OCI-LY3 (cell line): ENCODE data around the gene UBR7.
A peak's percentile ranks its signal among the peaks of the same experiment; 100 is the strongest.

Experiments
- H2AFZ ChIP-seq: fragments of 200-600, 300-600 bp; shearing (Covaris generic); 2 replicates; pipeline ENCODE4 v1.6.0; 2014; ENCODE audit warnings: antibody characterized with exemption, low read depth, low read length
- H3K27ac ChIP-seq: fragments of 200-600, 300-600 bp; sonication (generic); 2 replicates; pipeline ENCODE4 v1.5.1; 2014; ENCODE audit warnings: mild to moderate bottlenecking, low read length, moderate library complexity, mixed read lengths
- H3K27me3 ChIP-seq: fragments of 200-600, 300-600 bp; sonication (generic); 2 replicates; pipeline ENCODE4 v1.6.1; 2014; ENCODE audit warnings: low read depth, low read length, mixed read lengths
- H3K36me3 ChIP-seq: fragments of 200-600, 300-600 bp; sonication (generic); replicated peaks from 2 replicates; pipeline ENCODE3; 2014; ENCODE audit warnings: low read depth, low read length, mixed read lengths
- H3K4me1 ChIP-seq: fragments of 300-600, 200-600 bp; sonication (generic); 2 replicates; pipeline ENCODE4 v1.6.1; 2014; ENCODE audit warnings: low read length, mixed read lengths
- H3K4me2 ChIP-seq: fragments of 200-600, 300-600 bp; sonication (generic); 2 replicates; pipeline ENCODE4 v1.6.1; 2014; ENCODE audit warnings: low read length, mixed read lengths
- H3K4me3 ChIP-seq: fragments of 300-600, 200-600 bp; sonication (generic); 2 replicates; pipeline ENCODE4 v1.5.1; 2014; ENCODE audit warnings: antibody characterized with exemption, mild to moderate bottlenecking, low read length, moderate library complexity
- H3K79me2 ChIP-seq: fragments of 300-600, 200-600 bp; shearing (Covaris generic); 2 replicates; pipeline ENCODE4 v1.6.1; 2014; ENCODE audit warnings: mild to moderate bottlenecking, low read length, mixed read lengths
- H3K9ac ChIP-seq: fragments of 300-600, 200-600 bp; shearing (Covaris generic); 2 replicates; pipeline ENCODE4 v1.6.0; 2014; ENCODE audit warnings: mild to moderate bottlenecking, low read length, moderate library complexity
- H3K9me3 ChIP-seq: fragments of 200-600, 300-600 bp; shearing (Covaris generic); 2 replicates; pipeline ENCODE4 v1.6.1; 2014; ENCODE audit warnings: low read length, mixed read lengths; ENCODE audit not compliant: insufficient read depth
- H4K20me1 ChIP-seq: fragments of 200-600, 300-600 bp; sonication (generic); 2 replicates; pipeline ENCODE4 v1.6.1; 2016; ENCODE audit warnings: low read length, mixed read lengths; ENCODE audit not compliant: insufficient read depth
- CTCF ChIP-seq: fragments of 200-600, 300-600 bp; sonication (generic); IDR thresholded peaks from 2 replicates; pipeline ENCODE4 v1.5.1; 2014; ENCODE audit warnings: antibody characterized with exemption, low read length, low read depth
- EZH2phosphoT487 ChIP-seq: fragments of 200-600 bp; shearing (Covaris generic); IDR thresholded peaks from 2 replicates; pipeline ENCODE4 v1.6.1; 2018; ENCODE audit warnings: antibody characterized with exemption, mixed run types, low read depth

The UBR7 gene

GRCh38 chr14:93184391-93185348 is 22.4 kb upstream of the UBR7 start, which contains the start of the genes LYSET and MOAP1:
LYSET (plus strand) TSS chr14:93185317; CDS start chr14:93185406, 89 bp downstream.
MOAP1 (minus strand) TSS chr14:93184897; CDS start chr14:93184242, 655 bp downstream.
- Histone ChIP-seq H3K36me3 (peaks cover 9% of the 10 kb centered on the region), H3K27ac (peak within 1 kb of the TSS; percentile 80), H2AFZ (peak within 1 kb of the TSS; percentile 98)

GRCh38 chr14:93185349-93185720 is 21.7 kb upstream of the UBR7 start:
- peak overlapping the region; percentile 80 for H3K27ac ChIP-seq
- H4K20me1 ChIP-seq = no peaks in the 10 kb centered on the region
- peaks cover 16% of the 10 kb centered on the region for H3K4me1 ChIP-seq
- H3K9ac ChIP-seq = peak overlapping the region; percentile 92
- no peaks in the 10 kb centered on the region for H3K27me3 ChIP-seq
- H3K4me2 ChIP-seq = peak overlapping the region; percentile 98
- TF ChIP-seq EZH2phosphoT487 = no peak
- TF ChIP-seq CTCF = no peak
- no peaks in the 10 kb centered on the region for H3K9me3 ChIP-seq
- H3K4me3 ChIP-seq = peak overlapping the region; percentile 100
- H3K79me2 ChIP-seq = peaks cover 36% of the 10 kb centered on the region
- peak overlapping the region; percentile 82 for H2AFZ ChIP-seq
- H3K36me3 ChIP-seq = peaks cover 9% of the 10 kb centered on the region

More at GRCh38 chr14:93184391-93185348, 22.4 kb upstream of the UBR7 start, which contains the start of the genes LYSET and MOAP1:
- Histone ChIP-seq H3K9me3 (no peaks in the 10 kb centered on the region), H3K4me1 (peaks cover 16% of the 10 kb centered on the region), H4K20me1 (no peaks in the 10 kb centered on the region), H3K4me2 (peak within 1 kb of the TSS; percentile 98), H3K79me2 (peaks cover 36% of the 10 kb centered on the region), H3K9ac (peak within 1 kb of the TSS; percentile 92), H3K27me3 (no peaks in the 10 kb centered on the region), H3K4me3 (peak within 1 kb of the TSS; percentile 100)
- TF ChIP-seq EZH2phosphoT487 (no peak), CTCF (0 out of 2 replicates have a peak, but pooled peaks have one; percentile 18)

- Histone ChIP-seq H3K4me2 (peak overlapping the region; percentile 20), H3K4me3 (no peak overlapping the region)
These were observed 20.6 kb upstream of the UBR7 start for GRCh38 chr14:93186466-93186865.

More at GRCh38 chr14:93186466-93186865, 20.6 kb upstream of the UBR7 start:
- H3K27me3 ChIP-seq = no peaks in the 10 kb centered on the region
- TF ChIP-seq CTCF = no peak
- no peak for TF ChIP-seq EZH2phosphoT487
- no peak overlapping the region for H2AFZ ChIP-seq
- no peaks in the 10 kb centered on the region for H4K20me1 ChIP-seq
- H3K36me3 ChIP-seq = peaks cover 14% of the 10 kb centered on the region
- H3K9ac ChIP-seq = no peak overlapping the region
- H3K27ac ChIP-seq = no peak overlapping the region
- peaks cover 36% of the 10 kb centered on the region for H3K79me2 ChIP-seq
- no peaks in the 10 kb centered on the region for H3K9me3 ChIP-seq
- H3K4me1 ChIP-seq = peaks cover 16% of the 10 kb centered on the region
